Stimulated activated naive CD4-positive, alpha-beta T cell treated with Interleukin-2 at 50 U/mL for 16 hours (primary cell): ENCODE data around the gene RANBP17.
"Not testable (repeated sequence)": the region's sequence is repeated elsewhere in the genome, so short reads cannot be mapped to it uniquely, and the experiment has no call there.

ENCODE experiments used
- DNase-seq: peaks from one replicate; lab custom pipeline; 2025; lab: John Stamatoyannopoulos, UW

Gene RANBP17

DNA sequence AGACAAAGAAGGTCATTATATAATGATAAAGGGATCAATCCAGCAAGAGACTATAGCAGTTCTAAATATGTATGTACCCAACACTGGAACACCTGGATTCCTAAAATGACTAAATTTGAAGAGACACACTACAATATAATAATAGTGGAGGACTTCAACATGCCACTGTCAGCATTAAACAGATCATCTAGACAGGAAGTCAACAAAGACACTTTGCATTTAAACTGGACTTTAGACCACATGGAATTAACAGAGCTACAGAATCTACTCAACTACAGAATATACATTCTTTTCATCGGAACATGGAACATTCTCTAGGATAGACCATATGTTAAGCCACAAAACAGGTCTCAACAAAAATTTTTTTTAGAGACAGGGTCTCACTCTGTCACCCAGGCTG, 388.9 kb downstream of the RANBP17 start:
- DNase-seq, result no peak

DNA sequence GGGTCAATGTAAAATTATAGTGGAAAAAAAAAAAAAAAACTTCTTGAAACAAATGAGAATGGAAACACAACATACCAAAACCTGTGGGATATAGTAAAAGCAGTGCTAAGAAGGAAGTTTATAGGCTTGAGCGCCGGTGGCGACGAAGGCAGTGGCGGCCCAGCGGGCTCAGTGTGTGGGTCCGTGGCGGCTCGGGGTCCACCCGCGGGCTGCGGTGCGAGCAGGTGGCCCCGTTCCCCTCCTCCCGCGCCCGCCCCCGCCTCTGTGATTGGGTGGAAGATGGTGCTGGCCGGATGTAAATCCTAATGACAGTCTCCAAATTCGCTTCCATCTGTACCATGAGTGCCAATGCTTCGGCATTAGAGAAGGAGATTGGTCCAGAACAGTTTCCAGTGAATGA, 389.7 kb downstream of the RANBP17 start:
- DNase-seq, result no peak

DNA sequence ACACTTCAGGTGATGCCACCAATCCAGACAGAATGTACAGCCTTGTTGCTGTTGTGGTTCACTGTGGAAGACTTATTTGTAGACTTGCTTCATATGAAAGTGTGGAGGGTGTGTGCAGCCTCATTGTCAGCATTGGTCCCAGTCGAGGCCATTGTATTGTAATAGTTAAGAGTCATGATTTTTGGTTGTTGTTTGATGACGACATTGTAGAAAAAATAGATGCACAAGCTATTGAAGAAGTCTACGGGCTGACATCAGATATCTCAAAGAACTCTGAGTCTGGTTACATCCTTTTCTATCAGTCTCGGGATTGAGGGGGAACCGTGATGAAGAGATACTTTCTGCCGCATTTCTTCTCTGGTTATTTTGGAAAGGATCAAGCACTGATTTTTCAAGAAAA, 390.9 kb downstream of the RANBP17 start:
- no peak for DNase-seq

DNA sequence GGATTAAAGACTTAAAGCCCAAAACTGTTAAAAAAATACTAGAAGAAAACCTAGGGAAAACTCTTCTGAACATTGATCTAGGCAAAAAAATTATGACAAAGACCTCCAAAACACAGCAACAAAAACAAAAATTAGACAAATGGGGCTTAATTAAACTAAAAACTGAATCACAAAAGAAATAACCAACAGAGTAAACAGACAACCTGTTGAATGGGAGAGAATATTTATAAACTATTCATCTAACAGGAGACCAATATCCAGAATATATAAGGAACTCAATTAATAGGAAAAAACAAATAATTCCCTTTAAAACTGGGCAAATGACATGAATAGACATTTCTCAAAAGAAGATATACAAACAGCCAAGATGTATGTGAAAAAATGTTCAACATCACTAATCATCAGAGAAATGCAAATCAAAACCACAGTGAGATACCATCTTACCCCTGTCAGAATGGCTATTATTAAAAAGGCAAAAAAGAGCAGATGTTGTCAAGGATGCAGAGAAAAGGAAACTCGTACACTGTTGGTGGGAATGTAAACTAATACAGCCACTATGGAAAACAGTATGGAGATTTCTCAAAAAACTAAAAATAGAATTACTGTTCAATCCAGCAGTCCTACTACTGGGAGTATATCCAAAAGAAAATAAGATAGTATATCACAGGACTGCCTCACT, 397.1 kb downstream of the RANBP17 start:
- no peak for DNase-seq

DNA sequence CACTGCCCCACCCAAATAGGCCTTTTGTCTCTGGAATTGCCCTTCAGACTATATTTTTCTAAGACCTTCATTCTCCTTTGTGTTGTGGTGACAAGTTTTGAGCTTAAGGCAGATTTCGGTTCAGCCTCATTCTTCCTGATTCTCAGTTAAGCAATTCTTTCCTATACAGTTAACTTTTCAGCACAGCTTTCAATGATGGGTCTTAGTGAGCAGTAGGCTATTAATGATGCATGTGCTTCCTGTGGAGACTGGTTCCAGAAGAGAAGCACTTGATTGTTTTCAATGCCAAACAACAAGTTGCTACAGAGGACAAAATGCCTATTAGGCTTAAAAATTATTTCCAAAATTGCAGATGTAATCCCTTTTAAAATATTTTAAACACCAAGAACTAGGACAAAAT, 399.5 kb downstream of the RANBP17 start:
- DNase-seq, result no peak

DNA sequence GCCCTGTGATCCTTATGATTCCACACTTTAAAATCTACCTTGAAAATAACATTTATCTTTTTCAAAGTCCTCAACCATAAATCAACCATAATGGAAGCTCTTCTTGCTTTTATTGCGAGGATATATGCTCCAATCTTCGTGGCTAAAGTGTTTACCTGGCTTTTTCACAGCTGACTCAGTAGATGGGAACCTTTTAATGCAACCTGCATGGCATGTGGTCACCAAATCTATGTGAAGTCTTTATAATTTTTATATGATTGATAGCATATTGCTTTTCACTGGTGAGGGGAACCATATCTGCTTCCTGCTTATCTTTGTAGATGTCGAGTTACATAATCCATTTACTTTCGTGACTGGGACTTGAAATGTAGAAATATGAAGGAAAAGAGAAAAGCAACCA, 400.1 kb downstream of the RANBP17 start:
- DNase-seq, result no peak

DNA sequence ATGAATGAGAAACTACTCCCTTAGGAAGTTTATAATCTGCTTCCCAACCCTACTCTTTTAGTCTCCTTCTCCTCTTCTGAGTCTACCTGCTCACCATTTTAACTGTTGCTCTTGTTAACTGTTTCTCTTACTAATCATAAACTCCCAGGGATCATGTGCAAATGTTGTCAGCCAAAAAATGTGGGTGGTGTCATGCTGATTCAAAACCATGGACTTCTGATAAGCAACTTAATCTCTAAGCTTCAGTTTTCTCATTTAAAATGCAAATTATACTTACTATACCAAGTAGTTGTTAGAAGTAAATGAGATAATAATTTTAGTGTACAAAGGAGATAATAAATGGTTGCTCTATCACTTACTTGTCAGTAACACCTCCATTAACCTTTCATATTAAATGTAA, 401.4 kb downstream of the RANBP17 start:
- no peak for DNase-seq

DNA sequence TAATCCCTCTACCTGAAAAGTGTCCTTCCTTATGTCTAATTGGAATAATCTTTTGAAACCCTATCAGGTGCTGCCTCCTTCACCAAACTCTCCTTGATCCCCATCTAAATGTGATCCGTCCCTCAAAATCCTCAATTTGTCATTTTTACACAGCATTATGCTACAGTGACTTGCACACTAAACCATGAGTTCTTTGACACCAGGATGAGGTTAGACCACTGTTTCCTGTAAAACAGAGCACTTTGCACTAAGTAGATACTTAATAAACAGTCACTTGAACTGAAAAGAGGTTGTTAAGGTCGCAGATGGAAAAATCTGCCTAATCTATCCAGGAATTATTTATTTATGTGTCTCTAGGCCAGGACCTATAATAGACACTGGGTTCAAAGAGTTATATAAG, 403.0 kb downstream of the RANBP17 start:
- DNase-seq, result no peak

DNA sequence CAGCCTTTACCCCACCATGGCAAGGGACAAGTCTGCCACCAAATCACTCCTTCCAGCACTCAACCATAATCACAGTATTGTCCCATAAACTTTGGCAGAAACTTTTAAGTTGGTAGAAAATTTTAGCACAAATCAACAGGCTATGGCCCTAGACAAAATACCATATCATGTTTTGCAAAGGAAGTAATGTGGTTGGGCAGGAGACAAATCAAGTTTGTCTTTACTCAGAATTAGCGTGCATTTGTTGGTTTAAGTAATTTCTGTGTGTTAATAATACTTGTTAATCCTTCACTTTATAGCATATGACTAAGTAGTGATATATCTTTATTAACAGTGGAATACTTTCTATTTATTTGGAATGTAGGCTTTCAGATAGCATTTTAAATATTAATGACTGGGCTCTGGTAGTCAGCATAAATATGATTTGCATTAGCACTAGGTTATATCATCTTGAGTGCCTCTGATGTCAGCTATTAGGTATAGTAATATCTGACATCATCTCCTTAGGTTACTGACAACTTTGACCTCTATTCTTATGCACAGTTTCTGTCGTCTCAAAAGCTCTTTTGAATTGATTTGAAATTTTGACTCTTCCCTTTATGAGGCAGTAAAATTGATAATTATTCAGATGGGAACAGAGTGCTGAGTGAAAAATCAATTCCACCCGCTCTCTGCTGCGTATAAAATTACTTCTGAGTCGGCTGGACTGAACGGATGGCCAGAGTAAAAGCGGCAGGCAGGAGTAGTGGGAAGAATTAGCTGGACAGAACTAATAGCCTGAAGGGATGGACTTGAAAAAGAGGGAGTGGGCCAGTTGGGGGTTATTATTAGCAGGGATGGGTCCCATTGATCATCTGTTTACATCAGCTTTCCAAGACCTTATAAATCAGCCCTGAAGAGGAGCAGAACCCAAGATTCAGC, 407.1 kb downstream of the RANBP17 start:
- DNase-seq, result no peak

DNA sequence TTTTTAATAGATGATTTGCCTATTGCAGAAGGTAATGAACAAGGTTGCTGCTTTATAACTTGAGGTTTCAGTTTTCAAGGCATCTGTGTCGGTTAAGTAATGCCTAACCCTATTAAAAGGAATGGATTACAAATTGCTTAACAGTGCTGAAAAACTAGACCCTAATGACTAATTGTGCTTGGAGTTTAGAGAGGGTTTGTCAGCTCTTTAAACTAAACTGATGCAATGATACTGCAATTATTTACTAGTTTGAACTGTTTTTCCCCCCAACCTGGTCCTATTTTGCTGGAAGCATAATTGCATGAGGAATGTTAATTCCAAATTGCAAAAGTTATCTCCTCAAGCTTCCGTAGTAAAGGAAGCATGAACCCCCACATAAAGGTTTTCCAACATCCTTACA, 407.9 kb downstream of the RANBP17 start:
- DNase-seq, result no peak

DNA sequence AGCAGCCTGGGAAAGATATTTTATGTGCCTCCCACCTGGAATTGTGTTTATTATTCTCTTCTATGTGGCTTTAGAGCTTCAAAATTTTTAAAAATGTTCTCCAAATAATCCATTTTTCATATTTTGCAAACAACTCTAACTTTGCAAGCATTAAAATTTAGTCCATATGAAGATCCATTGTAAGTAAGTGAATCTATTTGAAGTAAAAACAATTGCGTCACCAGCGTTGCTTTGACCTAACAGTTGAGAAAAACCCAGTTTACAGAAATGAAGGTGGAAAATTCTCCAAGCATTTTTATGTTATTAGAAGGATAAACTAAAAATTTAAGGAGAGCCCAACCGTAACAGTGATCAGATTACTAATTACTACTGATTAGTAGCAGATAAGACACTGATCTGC, 408.3 kb downstream of the RANBP17 start:
- DNase-seq, result no peak

DNA sequence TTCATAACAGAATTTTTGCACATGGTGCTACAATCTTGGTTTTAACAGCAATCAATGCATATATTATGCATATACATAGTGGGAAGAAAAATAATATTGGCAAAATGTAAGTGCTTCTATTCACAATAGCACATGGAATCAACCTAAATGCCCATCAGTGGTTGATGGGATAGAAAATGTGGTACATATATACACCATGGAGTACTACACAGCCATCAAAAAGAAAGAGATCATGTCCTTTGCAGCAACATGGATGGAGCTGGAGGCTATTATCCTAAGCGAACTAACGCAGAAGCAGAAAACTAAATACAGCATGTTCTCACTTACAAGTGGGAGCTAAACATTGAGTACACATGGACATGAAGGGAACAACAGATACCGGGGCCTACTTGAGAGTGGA, 410.0 kb downstream of the RANBP17 start:
- DNase-seq, result no peak

DNA sequence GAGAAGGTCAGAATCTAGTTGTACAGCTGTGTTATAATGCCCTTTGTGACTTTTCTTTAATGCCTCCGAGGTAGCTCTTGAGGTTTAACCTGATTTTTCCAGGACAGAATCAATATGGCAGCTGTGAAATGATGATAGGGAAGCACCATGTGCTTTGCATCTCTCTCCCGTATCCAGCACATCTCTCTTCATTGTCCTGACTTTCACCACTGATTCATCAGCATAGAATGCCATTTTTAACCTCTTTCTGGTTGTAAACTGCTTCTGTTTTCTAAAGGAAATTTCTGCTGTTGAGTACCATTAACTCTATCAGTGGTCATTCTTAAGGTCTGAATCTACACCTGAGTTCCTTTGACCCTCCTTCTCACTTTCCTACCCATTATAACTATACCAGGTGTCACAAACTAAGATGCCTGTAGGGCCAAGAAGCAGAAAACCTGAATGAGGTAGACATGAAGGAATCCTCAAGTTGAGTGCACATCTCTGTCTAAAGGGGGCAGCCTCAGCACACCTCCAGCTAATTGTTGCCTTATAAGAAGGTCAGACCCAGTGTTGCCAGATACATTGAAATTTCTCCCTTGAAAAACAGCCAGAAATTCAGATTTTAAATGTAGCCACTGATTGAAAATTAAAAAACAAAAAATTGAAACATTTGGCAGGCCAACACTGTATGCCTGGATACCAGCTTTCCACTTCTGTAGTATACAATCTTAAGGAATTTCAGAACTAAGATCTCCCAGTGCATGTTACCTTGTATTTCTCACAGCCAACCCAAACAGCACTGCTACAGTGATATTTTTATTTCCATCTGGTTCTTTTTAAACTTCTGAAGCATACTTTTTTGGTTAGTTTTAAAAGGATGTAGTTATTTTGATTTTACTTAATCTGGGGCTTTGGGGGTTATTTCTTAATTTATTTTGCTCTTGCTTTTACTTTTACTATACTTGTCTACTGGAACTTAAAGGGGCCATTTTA, 411.5 kb downstream of the RANBP17 start:
- DNase-seq, result no peak

DNA sequence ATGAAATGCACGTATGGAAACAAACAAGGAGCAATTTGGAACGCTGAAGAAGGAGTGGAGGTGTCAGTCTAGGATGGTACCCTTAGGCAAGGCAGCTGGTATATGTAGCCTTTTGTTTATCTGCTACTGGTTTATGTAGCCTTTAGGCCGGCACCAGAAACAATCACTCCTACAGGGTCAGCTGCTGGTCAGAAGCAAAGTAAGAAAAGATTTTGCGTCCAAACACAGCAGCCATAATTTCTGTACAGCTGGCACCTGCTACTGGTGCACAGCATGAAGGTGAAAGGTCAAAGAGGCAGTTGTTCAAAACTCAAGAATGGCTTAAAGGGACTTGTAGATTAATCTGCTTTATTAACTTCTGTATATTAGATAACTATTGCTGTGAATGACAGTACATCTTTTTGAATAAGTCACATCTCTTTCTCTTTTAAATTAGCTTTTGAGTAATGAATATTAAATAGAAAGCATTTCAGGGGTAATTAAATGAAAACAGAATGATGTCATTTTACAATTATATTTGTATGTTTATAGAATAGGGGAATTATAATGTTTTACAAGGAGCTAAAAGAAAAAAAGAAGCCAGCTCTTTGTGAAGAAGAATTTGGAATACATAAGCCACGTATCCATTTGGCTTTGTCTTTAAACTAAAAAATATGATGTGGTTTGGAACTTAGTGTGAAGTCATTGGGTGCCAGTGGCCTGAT, 414.2 kb downstream of the RANBP17 start:
- no peak for DNase-seq

DNA sequence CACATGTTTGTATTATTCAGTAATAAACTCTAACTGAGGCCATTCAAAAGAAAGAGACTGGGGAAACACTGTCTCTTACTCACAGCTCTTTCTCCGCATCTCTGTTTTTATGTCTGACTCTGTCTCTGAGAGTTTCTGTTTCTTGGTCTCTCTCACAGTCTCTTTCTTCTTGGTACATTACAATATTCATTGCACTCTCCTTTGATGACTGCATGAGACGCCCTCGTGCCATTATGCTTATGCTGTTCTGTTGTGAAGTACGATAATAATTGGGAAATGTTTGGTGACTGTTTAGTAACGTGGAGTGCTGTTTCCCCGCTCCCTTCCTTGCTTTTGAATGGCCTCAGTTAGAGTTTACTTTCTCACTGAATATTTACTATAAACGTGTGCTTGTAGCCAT, 421.9 kb downstream of the RANBP17 start:
- no peak for DNase-seq

DNA sequence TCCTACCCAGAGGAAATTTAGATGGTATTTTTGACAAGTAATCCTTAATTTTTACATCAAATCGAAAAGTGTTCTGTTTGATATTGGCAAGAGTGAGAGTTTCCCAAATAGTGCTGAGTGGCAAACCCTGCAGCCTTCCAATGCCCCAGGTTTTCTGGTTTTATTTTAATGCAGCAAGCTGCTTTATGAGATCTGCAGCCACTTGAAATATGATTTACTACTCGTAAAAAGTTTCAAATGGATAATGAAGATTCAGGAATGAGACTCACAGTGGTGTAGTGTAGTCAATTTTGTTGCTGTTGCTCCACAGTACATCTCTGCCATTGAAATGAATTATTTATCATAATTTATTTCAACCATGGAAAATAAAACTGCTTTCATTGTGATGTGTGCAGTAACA, 423.6 kb downstream of the RANBP17 start:
- no peak for DNase-seq

DNA sequence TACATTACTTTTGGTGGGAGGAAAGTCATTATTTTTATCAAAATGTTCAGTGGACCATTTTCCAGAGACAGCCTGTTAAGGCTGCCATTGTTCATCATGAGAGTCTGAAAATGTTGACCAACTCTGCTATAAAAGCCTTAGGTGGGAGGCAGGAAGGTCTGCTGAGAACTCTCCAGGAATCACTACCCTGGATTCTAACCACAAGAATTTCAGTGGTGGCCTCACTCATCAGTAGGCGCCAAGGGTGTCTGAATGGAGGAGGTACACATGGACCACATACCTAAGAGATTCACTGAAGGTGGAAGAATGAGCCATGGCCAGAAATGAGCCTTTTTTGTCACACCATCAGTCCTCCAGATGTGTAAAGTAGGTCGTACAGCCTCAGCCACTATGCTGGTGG, 426.2 kb downstream of the RANBP17 start:
- DNase-seq, result no peak

DNA sequence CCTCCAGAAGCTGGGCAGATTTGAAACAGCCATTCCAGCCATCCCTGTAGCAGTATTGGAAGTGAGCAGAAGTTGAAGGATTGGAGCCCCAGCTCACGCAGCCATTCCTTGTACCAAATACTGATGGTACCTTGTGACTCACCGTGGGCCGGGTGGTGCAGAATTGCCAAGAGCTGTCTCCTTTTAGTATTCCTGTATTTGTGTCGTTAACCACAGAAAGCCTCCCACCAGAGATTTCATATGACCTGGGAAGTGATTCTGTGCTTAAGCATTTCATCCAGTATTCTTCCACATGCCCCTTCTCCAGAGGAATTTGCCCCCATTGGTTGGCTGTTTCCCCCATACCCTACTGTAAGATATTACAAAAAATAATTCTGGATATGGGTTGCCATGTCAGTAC, 429.6 kb downstream of the RANBP17 start:
- no peak for DNase-seq

DNA sequence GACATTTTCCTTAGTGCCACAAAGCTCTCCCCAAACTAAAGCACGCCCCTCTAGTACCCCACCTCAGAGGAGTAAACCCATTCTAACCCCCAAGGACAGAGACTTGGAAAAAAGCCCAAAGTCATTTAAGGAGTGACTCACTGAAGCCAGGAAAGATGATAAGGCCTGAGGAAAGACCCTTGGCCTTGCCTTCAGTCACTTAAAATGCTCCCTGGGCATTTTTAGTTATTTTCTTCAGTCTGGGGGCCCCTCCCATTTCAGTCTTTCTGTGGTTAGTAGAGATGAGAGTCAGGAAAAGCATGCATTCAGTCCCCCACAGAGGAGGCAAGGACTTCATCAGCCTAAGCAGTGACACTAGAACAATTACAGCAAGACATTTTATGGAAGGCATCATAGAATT, 433.5 kb downstream of the RANBP17 start:
- no peak for DNase-seq

DNA sequence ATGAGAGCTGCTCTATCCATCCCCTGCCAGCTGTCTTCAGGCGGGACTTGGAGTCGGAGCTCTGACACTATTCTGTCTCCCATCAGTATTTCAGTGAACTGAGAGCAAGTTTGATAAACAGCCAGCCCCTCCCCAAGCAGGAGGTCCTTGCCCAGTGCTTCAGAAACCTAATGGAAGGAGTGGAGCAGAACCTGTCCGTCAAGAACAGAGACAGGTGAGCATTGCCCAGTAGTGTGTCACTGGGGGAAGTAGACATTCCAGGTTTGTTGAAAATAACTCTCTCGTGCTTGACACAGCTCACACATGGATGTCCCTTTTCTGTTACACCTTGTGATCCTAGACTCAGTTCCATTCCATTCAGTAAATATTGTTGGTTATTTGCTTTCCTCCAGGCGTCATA, 434.0 kb downstream of the RANBP17 start:
- no peak for DNase-seq

DNA sequence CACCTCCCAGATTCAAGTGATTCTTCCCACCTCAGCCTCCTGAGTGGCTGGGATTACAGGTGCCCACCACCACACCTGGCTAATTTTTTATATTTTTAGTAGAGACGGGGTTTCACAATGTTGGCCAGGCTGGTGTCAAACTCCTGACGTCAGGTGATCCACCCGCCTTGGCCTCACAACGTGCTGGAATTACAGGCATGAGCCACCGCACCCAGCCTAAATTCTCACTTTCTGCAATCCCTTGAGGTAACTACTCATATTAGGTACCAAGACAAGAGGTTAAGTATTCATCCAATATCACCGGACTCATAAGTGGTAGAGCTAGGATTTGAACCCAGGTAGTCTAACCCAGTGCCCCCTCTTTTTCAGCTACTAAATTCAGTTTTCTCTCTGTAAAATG, 436.1 kb downstream of the RANBP17 start:
- not testable (repeated sequence) for DNase-seq

DNA sequence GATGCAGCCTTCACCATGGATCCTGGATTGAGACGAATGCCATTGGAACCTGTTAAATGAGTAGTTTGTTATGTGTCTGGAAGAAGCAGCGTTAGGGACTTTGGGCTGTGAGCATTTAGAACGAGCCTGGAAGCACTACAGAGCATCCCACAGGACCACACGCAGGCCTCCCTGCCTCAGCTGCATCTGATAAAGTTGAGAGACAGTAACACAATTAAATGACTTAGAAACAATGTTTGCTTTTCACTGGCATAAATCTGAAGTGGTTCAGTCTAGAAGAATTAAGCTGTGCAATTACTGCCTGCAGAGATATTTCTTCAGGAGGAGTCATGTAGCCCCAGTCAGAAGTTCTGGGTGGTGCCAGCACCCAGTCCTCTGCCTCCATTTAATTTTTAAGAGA, 437.4 kb downstream of the RANBP17 start:
- no peak for DNase-seq
